HG02852 (cell line): Measurements from ENCODE around the gene TNFRSF14.

Experiments
- ATAC-seq: cut with Tn5 transposase; IDR thresholded peaks from one replicate; pipeline ENCODE4 v1.9.1; 2021; ENCODE audit warnings: mild to moderate bottlenecking, moderate library complexity; ENCODE audit not compliant: unreplicated experiment

The TNFRSF14 gene

DNA sequence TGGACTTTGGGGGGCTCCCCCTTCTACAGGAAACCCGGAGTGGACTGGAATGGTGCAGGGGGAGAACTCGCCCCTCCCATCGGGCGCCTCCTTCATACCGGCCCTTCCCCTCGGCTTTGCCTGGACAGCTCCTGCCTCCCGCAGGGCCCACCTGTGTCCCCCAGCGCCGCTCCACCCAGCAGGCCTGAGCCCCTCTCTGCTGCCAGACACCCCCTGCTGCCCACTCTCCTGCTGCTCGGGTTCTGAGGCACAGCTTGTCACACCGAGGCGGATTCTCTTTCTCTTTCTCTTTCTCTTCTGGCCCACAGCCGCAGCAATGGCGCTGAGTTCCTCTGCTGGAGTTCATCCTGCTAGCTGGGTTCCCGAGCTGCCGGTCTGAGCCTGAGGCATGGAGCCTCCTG lies at the start of gene TNFRSF14:
Gene TNFRSF14, plus strand, starts transcription at position 95 of the 401 bp plus-strand sequence. Its CDS starts 294 bp downstream, at position 389.
- ATAC-seq, result peak; percentile 39

DNA sequence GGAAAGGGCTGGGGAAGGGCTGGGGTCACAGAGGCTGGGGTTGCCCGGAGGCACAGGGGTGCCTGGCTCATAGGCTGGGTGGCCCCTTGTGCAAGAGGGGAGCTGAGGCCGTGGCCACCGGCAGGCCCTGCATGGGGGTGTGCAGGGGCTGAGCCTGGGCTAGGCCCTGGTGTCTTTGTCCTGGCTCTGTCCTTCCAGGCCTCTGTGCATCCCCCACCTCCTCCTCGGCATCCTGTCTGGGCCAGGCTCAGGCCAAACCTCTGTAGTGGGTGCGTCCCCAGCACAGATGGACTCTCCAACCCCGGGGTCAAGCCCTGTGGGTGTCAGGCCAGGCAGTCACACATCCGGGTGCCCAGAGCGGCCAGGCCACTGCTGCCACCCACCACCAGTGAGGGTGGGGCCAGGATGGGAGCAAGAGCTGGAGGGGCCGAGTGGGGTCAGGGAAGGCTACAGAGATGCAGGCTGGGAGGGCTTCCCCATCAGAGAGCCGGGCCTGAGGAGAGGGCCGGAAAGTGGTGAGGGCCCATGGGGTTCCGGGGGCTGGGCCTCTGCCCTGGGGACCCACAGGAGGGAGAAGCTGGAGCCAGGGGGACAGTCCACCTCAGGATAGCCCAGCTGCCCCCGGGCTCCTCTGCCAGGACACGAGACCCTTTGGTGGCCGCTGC lies 49.1 kb upstream of the TNFRSF14 start:
- ATAC-seq, result no peak

GRCh38 chr1:2507744-2508155 lies 48.4 kb upstream of the TNFRSF14 start:
- ATAC-seq, result no peak

DNA sequence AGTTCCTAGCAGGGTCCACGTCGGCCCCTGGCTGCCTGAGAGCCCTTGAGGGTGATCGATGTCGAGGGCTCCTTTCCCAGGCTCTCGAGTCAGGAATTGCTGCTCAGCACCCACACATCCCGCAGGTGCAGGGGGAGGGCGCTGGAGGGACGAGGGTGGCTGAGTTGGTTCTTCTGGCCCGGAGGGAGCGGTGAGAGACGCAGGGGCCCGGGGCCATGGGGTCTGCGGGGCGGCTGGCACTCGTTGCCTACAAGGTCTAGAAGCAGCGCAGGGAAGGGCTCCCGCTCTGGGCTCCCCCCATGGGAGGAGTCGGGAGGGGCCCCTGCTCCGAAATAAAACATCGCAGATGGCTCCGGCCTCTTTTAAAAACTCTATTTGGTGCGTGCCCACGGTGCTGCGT lies 48.0 kb upstream of the TNFRSF14 start:
- ATAC-seq, result no peak

- ATAC-seq, result no peak
Measured at GRCh38 chr1:2508751-2509150, 47.4 kb upstream of the TNFRSF14 start.

GRCh38 chr1:2509589-2509988 lies 46.6 kb upstream of the TNFRSF14 start:
- no peak for ATAC-seq

DNA sequence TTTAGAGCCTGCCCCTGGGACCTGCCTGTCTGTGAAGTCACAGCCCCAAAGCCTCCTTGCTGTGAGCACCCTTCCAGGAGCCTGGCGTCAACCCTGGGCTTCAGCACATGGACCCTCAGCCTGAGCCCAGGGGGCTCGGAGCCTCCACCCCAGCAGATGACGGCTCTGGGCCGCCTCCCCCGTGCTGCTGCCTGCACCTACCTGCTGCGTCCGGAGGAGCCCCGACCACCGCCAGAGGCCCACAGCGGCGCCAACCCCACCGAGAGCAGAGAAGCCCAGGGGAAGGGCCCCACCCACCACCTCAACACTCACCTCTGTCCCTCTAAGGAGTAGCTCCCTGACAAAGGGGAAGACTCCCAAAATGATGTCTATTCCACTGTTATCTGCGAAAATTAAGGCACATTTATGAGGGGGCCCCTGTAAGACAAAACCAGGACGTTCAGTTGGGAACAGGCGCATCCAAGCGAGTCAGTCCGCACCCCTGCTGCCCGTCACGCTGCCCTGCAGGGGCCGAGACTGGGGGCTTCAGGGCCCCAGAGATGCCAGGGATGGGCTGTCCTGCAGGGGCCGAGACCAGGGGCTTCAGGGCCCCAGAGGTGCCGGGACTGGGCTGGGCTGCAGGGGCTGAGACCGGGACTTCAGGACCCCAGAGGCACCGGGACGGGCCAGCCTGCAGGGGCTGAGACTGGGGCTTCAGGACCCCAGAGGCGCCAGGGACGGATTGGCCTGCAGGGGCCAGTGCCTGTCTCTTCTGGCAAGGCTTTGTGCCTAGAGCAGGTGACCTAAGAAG lies 45.6 kb upstream of the TNFRSF14 start:
- no peak for ATAC-seq

DNA sequence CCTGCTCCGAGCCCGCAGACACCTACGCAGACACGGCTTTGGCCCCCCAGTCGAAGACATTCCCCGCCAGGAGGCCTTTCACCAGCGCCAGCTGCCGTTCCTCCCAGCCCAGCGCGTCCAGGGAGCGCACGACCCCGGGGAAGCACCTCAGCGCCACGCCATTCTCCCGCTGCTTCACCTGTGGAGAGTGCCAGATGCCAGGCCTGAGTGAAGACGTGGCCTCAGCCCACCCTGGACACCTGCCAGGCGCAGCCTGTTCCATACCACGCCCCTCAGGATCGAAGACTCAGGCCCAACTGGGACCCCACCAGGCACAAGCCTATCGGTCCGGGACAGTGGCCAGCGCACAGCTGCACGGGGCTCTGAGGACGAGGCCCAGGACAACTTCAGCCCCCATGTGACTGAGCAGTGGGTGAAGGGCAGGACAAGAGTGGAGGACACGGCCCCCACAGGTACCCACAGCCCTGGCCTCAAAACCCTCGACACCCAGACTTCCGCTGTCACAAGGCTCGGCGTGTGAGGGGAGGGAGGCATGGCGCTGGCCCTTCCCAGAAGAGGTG lies 43.2 kb upstream of the TNFRSF14 start:
- ATAC-seq, result no peak

DNA sequence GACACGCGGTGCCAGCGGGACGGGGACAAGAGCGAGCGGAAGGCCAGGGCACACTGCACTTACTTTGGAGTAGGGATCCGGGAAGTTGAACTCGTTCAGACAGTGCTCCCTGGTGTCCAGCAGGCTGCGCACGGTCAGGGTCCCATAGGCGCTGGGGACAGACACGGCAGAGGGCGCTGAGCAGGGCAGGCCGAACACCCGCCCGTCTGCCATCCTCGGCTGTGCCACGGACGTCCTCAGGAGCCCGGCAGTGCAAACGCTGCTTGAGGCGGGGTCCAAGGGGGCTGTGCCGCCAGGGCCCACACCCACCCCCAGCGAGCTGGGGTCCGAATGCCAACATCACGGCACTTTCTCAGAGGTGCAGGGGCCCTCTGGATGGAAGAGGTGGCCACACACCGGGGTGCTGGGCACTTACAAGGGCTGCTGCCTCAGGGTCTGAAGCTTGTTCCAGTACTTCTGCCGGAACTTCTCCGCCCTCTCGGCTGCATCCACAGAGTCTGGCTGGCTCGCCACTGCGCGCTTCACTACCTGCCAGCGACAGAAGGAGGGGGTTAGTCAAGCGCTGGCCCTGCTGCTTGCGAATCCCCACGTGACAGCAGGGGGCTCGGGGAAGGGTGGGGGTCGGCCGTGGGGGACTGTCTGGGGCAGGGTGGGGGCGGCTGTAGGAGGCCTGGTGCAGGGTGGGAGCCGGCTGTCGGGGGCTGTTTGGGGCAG lies 42.1 kb upstream of the TNFRSF14 start:
- no peak for ATAC-seq

- ATAC-seq, result no peak
Measured at GRCh38 chr1:2514863-2515762, 41.1 kb upstream of the TNFRSF14 start.

GRCh38 chr1:2515763-2516080 lies 40.4 kb upstream of the TNFRSF14 start:
- no peak for ATAC-seq

DNA sequence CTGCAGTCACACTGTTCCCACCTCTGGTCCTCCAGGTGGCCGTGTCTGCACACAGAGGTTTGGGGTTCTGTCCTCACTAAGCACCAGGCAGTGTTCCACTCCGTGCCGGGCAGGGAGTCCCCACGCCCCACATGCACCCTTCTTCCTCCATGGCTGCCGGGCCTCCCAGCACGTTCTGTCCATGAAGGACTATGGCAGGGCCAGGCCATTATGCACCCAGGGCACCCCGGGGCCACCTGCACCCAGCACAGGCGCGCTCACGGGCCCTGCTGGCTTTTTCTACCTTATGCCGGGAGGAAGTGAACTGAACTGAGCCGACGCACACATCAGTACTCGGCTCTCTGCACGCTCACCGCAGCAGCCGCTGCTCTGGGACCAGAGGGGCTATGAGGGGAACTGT lies 40.0 kb upstream of the TNFRSF14 start:
- no peak for ATAC-seq

DNA sequence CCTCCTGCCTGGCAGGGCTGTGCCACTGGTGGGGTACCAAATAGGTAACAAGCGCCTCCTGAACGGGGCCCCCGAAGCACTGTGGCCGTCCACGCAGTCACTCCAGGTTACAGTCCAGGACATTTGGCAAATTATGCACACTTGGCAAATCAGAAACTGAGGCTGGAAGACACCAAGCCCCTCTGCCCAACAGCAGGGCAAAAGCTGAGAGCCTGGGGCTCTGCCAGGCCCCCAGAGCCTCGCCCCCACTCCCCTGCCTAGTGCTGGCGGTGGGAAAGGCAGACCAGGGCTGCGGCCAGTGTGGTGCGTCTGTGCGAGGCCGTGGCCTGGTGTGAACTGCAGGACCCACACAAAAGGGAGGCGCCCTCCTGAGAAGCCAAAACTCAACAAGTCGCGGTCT lies 39.2 kb upstream of the TNFRSF14 start:
- ATAC-seq, result no peak

DNA sequence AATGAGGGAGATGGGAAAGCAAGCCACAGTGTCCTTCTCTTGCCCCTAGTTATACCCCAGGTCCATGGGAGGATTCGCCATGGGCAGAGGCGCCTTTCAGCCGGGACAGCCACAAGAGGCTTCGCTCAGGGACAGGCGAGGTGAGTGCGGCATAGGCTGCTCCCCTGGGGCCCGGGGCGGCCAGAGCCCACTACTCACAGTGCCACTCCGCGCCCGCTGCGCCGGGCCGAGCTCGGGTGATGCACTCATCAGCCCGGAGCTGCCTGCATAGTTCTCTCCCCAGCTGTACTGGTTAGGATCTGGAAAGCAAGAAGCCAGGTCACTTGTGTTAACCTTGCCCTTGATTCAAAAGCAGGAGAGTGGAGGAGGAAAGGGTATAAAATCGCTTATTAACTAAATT lies 38.2 kb upstream of the TNFRSF14 start:
- no peak for ATAC-seq

- no peak for ATAC-seq
Measured at GRCh38 chr1:2518528-2518927, 37.6 kb upstream of the TNFRSF14 start.

- no peak for ATAC-seq
Measured at GRCh38 chr1:2519029-2519685, 37.0 kb upstream of the TNFRSF14 start.

DNA sequence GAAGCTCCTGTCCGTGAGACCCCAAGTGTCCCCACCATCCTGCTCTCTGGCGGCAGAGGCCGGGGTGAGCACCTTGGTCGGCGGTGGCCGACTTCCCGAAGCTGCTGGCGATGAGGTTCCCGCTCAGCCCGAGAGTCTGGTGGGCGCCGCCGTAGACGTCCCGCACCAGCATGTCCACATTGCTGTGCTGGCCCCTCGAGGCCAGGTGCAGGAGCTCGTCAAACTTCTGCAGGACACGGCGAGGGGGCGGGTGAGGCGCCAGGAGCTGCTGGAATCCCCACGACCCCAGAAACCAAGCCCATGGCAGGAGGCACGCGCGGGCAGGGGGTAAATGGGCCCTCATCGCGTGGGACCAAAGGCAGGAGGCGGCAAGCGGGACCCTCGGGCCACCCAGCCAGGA lies 36.4 kb upstream of the TNFRSF14 start:
- no peak for ATAC-seq

DNA sequence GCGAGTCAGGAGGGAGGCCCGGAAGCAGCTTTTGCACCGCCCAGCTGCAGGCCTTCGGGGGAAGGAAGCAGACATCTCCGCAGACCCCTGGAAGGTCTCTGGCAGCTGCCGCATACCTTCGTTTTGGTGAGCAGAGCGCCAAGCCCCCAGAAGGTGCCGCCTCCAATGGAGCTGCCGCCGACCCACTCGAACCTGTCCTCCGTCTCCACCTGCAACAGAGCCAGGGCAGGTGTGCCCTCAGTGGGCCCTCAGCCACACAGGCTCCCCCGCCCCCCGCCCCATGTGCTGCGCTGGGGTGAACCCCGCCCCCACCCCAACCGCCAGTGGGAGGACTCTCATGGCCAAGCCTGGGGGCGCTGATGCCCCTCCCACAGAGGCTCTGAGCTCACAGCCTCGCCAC lies 36.0 kb upstream of the TNFRSF14 start:
- no peak for ATAC-seq

GRCh38 chr1:2520806-2521205 lies 35.4 kb upstream of the TNFRSF14 start:
- ATAC-seq, result no peak

- ATAC-seq, result no peak
Measured at GRCh38 chr1:2522230-2522629, 33.9 kb upstream of the TNFRSF14 start.
